CD4-positive, alpha-beta T cell treated with Interleukin-6 at 100 ng/mL for 8 hours (primary cell): ENCODE data around the gene ZNF3.
"Not testable (repeated sequence)": the region's sequence is repeated elsewhere in the genome, so short reads cannot be mapped to it uniquely, and the experiment has no call there.

Source experiments
- DNase-seq: peaks from one replicate; pipeline ENCODE4 v3.0.0-alpha.2; 2020; ENCODE audit warnings: mixed read lengths, low spot score

ZNF3 gene

DNA sequence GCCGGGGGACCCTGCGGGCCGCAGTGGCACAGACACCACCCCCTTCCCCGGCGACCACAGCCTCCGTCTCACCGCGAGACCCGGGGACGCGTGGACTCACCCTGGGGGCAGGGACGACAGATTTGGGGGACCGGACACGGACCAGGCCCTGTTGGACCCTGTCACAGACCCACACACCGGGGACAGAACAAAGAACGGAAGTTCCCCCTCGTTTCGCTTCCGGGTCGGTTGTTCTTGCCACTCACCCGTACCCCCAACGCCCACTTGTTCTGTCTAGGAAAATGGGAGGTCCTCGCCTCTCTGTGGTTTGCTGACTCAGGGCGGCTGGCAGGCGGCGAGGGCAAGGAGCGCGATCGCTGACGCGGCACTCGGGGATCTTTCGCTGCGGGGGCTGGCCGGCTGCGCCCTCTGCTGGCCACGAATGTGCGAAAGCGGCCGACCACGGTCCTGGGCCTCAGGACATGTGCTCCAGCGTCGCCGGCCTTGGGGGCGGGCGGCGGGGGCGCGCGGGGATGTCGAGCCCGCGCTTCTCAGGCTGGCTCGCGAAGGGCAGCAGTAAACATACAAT is at the start of gene ZNF3:
Gene ZNF3 (minus strand): TSS at position 189 of the 568 bp plus-strand sequence. CDS start 4,366 bp downstream, outside the sequence.
- DNase-seq, result peak; percentile 98

DNA sequence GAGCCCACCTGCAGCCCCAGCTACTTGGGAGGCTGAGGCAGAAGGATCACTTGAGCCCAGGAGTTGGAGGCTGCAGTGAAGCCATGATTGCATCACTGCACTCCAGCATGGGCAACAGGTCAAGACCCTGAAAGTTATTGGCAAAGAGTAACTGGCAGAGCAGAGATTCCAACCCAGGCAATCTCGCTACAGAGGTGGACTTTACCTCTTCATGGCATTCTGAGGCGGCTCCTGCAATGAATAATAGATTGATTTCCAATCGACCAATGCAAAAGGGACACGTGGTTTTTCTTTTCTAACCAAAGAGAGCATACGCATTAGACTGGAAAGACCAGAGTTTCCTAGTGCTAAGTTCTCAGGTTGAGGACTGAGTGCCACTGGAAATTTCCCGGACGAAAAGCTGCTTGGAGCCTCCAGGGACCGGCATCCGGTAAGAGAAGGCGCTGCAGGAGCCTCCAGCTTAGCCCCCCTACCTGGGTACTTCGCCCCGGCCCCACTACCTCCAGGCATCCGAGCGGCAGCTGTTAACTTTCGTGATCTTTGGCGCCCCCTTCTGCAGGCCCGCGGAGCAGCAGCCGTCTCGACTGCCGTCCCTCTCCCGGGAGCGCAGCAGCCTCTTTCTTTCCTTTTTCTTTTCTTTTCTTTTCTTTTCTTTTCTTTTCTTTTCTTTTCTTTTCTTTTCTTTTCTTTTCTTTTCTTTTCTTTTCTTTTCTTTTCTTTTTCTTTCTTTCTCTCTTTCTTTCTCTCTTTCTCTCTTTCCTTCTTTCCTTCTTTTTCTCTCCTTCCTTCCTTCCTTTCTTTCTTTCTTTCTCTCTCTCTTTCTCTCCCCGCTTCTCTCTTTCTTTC is 49.3 kb upstream of the ZNF3 start:
- DNase-seq, result peak; percentile 81

DNA sequence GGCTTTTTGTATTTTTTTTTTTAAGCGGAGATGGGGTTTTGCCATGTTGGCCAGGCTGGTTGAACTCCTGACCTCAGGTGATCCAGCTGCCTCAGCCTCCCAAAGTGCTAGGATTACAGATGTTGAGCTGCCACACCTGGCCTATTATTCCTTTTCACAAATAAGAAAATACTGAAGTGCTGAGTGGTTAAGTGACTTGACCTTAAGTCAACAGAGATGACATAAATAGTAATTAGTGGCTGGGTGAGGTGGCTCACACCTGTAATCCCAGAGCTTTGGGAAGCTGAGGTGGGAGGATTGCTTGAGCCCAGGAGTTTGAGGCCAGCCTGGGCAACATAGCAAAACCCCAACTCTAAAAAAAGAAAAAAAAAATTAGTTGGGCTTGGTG is 48.7 kb upstream of the ZNF3 start:
- not testable (repeated sequence) for DNase-seq

DNA sequence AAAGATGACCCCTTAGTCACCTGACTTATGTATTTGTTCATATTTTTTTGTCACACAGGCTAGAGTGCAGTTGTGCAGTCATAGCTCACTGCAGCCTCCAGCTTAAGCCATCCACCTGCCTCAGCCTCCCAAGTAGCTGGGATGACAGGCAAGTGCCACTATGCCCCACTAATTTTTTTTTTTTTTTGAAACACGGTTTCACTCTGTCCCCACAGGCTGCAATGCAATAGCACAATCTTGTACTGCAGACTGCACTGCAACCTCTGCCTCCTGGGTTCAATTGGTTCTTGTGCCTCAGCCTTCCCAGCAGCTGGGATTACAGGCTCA is 47.1 kb upstream of the ZNF3 start:
- DNase-seq, result no peak

DNA sequence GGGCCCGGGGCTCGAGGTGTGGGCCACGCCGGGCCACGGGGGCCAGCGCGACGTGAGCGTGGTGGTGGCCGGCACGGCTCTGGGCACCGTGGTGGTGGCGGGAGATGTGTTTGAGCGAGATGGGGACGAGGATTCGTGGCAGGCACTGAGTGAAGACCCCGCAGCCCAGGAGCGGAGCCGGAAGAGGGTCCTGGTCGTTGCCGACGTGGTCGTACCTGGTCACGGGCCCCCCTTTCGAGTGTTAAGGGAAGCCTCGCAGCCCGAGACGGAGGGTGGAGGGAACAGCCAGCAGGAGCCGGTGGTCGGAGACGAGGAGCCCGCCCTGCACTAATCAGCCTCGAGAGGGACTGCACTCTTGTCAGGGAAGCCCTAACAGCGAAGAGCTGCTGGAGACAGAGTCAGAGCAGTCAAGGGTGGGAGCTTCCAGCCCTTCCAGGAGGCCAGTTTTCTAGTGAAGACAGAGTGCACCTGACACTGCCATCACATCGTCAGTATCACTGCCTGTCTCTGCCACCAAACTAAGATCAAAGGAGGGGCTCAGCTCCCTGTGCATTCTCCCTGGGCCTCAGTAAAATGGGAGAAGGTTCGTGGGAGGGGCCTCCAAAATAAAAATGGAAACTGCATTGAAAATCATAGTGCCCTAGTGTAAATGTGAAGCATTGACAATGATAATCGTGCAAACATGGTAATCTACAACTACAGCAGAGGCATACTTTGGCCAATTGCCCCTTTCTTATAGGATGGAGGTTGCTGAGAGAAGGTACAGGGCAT is 46.5 kb upstream of the ZNF3 start:
- no peak for DNase-seq

DNA sequence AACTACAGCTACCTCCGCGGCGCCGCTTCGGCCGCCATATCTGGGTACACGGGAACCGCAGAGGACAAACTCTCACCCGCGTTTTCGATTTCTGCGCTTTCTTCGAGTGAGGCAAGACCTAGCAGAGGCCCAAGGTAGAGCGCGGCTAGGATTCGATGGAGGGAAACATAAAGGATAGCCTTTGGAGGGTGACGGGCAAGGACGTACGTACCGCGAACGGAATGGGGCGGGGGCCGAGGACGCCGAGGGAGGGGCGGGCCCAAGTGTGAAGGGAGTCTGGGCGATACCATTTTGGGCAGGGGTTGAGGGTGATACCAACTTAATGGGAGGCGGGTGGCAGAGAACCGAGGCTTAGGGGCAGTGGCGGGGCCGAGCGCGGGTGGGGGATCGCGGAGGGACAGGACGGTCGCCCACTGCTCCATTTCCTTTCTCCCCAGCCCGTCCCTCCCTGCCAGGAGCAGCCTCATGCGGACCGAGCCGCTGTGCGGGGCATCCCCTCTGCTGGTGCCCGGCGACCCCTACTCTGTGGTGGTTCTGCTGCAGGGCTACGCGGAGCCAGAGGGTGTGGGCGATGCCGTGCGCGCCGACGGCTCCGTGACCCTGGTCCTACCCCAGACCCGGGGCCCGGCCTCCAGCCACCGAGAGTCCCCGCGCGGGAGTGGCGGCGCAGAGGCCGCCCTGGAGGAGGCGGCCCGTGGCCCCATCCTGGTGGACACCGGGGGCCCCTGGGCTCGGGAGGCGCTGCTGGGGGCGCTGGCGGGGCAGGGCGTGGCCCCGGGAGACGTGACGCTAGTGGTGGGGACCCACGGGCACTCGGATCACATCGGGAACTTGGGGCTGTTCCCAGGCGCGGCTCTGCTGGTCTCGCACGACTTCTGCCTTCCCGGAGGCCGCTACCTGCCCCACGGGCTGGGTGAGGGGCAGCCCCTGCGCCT is 45.7 kb upstream of the ZNF3 start, which contains the start of gene MBLAC1:
Gene MBLAC1 (plus strand): TSS at position 37 of the 935 bp plus-strand sequence. CDS start 429 bp downstream, at position 466.
- DNase-seq, result peak; percentile 89

DNA sequence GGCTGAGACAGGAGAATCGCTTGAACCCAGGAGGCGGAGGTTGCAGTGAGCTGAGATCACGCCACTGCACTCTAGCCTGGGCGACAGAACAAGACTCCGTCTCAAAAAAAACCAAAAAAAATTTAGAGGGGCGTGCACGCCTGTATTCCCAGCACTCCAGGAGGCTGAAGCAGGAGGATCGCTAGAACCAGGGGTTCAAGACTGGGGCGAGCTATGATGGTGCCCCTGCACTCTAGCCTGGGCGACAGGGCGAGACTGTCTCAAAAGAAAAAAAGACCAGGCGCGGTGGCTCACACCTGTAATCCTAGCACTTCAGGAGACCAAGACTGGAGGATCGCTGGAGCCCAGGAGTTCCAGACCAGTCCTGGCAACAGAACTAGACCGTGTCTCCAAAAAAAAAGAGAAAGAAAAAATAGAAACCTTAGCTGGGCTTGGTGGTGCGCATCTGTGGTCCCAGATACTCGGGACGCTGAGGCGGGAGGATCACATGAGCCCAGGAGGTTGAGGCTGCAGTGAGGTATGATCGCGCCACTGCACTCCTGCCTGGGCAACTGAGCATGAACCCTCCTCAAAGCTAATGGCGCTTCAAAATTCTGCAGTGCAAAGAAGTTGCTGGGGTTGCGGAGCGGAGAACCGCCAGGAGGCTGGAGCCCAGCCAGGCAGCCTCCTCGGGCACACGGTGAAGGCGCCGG is 44.9 kb upstream of the ZNF3 start:
- DNase-seq, result no peak

DNA sequence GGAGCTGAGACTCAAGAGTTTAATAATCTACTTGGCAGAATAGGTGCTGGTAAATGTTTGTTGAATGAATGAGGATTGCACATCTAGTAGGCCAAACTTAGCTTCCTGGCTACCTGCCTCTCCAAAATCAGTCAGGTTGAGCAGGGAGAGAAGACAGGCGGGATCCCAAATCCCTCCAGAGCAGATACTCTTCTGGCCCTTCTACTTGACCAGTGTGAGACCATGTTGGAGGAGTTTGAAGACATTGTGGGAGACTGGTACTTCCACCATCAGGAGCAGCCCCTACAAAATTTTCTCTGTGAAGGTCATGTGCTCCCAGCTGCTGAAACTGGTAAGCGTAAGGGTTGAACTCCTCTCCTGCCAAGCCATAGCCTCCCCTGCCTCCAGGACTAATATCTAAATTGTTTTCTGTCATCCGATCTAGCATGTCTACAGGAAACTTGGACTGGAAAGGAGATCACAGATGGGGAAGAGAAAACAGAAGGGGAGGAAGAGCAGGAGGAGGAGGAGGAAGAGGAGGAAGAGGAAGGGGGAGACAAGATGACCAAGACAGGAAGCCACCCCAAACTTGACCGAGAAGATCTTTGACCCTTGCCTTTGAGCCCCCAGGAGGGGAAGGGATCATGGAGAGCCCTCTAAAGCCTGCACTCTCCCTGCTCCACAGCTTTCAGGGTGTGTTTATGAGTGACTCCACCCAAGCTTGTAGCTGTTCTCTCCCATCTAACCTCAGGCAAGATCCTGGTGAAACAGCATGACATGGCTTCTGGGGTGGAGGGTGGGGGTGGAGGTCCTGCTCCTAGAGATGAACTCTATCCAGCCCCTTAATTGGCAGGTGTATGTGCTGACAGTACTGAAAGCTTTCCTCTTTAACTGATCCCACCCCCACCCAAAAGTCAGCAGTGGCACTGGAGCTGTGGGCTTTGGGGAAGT is 43.0 kb upstream of the ZNF3 start:
- no peak for DNase-seq

DNA sequence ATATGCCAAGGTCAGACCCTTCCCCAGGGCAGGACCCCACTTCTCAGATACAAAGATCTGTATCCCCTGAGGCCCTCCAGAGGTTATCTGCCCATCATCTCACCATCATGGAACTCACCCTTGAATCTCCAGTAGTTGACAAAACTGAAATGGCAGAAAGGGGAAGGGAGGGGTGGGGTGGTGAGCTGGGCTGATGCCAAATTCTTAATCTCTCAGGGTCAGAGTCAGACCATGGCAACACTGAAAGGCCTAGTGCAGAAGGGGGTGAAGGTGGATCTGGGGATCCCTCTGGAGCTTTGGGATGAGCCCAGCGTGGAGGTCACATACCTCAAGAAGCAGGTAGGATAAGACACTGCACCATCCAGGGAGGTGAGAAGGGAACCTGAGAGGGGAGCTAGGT is 41.0 kb upstream of the ZNF3 start:
- DNase-seq, result no peak

DNA sequence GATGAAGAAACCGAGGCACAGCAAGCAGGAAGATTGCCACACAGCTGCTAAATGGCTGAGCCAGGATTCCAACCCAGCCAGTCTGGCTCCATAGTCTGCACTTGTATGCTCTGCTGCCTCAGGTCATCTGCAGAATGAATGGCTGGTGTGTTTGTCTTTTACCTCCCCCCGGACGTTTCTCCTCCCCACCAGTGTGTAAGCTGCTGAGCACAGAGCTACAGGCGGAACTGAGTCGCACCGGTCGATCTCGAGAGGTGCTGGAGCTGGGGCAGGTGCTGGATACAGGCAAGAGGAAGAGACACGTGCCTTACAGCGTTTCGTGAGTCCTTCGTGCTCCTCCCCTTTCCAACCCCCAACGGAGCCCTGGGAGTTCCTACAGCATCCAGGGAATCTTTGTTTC is 40.5 kb upstream of the ZNF3 start:
- DNase-seq, result no peak

DNA sequence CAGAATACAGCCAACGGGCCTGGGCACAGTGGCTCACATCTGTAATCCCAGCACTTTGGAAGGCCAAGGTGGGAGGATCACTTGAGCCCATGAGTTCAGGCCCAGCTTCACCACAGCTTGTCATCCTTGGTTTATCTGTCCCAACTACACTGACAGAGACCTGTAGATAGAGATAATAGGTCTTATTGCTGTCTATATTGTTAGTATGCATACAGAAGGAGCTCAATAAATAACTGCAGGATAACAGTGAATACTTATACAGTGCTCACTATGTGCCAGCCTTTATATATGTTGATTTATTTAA is 39.2 kb upstream of the ZNF3 start:
- no peak for DNase-seq

DNA sequence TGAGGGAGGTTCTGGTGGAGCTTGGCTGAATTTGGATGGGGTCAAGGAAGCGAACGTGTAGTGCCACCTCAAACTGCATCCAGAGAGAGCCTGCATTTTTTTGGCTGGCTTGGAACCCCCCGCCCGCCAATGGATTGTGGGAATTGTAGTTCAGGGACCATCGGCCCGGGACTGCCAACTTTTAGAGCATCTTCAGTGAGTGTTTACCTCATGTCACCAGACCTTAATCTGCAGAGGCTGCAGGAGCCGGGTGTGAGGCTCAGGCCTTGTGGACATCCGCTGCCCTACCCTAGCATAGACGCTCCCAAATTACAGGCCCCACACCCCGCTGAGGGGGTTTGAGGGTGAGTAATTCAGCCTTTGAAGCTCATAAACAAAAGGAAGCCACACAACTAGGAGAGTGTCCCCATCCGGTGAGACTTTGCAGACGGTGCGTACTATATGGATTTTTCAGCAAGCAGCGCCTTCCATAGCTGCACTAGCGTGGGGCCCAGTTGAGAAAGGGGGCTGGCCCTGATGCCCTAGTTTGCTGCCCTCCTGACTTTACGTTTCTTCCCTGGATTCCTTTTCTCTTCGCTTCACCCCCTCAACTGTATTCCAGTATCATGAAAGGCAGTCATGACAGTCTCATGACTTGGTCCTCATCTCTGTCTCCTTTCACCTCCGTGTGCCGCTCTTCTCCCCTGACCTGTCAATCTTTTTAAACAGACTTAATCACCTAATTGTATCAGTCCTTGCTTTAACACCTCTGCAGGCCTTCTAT is 38.6 kb upstream of the ZNF3 start:
- DNase-seq, result peak; percentile 71

DNA sequence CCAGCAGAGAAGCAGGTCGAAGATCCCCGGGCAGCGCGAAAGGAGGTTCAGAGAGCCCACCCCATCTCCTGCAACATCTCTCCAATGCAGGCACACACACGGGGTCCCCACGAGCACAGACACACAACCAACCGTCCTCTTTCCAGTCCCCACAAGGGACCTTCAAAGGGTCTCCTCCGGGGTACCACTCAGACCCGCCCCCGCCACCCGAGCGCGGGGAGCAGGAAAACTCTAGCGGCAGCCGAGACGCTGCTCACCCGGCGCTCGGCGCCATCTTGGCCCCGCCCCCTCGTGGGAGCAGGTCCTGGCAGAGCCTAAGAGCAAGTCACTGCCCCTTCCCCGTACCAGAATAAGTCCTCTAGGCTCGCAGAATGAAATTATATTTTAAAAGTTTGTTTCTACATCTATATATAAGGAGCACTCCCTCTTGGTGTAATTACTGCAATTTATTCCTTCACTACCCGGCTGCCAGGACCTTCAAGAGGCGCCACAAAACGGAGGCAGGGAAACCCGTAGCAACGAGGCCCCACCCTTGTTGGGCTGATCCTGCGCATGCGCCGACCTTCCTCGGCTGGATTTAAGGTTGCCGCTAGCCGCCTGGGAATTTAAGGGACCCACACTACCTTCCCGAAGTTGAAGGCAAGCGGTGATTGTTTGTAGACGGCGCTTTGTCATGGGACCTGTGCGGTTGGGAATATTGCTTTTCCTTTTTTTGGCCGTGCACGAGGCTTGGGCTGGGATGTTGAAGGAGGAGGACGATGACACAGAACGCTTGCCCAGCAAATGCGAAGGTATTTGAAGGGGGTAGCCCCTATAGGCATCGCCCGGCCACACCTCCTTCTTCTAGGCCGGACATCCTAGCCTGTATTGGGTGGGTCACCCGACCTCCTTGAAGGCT is 37.8 kb upstream of the ZNF3 start, which contains the start of the genes CNPY4 and TAF6:
Gene CNPY4 (plus strand): TSS at position 563 of the 898 bp plus-strand sequence. CDS start 111 bp downstream, at position 674.
Gene TAF6 (minus strand): TSS at position 287 of the 898 bp plus-strand sequence. CDS start 5,149 bp downstream, outside the sequence.
- DNase-seq, result peak; percentile 96

DNA sequence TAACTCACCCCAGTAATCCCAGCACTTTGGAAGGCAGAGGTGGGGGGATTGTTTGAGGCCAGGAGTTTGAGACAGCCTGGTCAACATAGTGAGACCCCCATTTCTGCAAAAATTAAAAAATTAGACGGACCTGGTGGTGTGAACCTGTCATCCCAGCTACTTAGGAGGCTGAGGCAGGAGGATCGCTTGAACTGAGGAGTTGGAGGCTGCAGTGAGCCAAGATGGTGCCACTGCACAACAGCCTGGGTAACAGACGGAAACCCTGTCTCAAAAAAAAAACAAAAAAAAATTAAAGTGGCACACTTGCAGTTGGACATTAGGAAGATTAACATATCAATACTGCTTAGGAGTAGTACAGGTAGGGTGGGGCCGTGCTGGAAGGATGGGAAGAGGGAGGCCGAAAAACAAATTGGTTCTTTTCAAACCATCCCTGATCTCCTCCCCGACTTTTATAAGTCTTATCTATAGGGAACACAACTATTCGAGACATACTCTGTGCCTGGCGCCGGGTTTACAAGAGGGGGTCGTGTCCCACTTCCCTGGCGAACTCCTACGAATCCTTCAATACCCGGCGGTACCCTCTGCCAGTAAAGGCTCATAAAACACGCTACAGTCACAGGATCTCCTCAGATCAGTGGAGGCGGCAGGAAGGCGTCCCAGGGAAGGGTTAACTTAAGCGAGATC is 37.0 kb upstream of the ZNF3 start:
- no peak for DNase-seq

DNA sequence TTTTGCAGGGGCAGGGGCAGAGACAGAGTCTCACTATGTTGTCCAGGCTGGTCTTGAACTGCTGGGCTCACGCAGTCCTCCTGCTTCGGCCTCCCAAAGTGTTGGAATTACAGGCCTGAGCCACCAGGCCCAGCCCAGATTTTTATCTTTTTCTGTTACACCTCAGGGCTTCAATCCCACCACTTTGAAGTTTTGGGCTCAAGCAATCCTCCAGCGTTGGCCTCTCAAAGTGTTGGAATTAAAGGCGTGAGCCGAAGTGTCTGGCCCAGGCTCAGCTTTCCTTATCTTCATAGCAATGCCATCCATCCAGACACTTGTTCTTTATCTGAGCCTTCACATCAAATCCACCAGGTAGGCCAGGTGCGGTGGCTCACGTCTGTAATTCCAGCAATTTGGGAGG is 33.5 kb upstream of the ZNF3 start:
- no peak for DNase-seq

DNA sequence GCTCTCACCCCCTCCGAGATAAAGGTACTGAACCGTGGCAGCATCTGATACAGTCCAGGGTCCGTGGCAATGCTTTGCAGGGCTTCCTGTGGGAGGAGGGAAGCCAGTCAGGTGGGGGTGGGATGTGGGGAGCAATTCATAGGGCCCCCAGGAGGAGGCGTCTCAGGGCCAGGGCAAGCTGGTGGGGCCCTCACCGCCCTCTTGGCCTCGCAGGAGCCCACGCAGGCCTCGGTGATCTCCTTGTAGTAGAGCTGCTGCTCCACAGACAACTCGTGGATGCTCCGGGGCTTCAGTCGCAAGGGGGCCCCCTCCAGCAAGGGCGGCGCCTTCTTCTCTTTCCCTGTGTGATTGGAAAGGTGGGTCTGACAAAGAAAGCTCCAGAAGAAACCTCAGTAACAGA is 30.4 kb upstream of the ZNF3 start:
- DNase-seq, result no peak

DNA sequence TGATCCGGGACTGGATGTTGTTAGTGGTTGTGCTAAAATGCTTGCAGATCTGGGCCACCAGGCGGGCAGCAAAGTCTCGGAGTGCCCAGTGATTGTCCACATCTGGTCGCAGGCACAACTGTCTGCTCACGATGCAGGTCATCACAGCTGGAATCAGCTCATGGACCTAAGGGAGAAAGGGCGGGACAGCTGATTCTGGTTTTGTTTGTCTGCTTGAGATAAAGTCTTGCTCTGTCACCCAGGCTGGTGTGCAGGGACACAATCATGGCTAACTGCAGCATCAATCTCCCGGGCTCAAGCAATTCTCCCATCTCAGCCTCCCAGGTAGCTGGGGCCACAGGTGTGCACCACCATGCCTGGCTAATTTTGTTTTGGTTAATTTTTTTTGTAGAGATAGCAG is 29.6 kb upstream of the ZNF3 start:
- no peak for DNase-seq
